HG03103 (cell line): ENCODE measurements around the gene TECRL.

Experiments
- ATAC-seq: cut with Tn5 transposase; IDR thresholded peaks from one replicate; pipeline ENCODE4 v1.9.1; 2021; ENCODE audit warnings: low read depth; ENCODE audit not compliant: unreplicated experiment

The TECRL gene

DNA sequence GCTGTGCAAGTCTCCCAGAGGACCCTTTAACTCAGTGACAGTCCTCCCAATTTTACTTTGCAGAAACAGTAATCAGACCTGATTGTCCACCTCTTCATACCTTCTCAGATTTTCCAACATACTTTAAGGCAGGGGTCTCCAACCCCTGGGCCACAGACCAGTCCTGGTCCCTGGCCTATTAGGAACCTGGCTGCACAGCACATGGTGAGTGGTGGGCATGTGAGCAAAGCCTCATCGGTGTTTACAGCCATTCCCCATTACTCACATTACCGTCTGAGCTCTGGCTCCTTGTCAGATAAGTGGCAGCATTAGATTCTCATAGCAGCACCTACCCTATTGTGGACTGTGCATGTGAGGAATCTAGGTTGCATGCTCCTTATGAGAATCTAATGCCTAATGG, 74.3 kb downstream of the TECRL start:
- no peak for ATAC-seq

DNA sequence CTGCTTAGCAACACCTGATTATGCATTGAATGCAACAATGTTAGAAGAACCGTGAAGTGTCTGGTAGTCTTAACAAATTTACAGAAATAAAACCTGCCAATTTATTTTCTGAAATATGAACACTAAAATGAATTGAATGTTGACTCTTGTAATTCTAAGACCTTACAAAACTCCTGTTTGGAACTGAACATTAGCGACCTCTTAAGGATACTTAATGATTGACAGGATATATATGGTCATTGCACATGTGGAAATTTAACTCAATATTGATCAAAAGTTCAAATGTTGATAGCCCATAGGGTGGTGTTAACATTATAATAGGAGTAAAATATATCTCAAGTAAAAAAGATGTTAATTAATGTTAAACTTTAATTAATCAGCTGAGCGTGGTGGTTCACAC, 79.1 kb downstream of the TECRL start:
- ATAC-seq = no peak

DNA sequence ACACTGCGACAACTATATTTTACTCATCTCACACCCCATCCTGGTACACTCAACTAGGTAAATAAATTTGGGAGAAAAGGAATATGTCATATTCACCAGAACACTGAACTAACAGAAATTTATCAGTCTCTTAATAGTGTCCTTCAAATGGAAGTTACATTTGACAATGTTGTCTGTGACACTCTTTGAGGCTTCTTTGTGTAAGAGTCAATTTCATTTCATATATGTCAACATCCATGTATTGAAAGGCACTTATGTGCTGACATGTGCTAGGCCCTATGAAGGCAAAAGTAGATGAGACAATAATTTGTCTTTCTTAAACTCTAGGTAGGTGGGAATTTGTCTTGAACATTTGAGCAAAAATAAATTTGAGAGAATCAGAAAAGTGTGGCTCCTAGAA, 82.0 kb downstream of the TECRL start:
- no peak for ATAC-seq

DNA sequence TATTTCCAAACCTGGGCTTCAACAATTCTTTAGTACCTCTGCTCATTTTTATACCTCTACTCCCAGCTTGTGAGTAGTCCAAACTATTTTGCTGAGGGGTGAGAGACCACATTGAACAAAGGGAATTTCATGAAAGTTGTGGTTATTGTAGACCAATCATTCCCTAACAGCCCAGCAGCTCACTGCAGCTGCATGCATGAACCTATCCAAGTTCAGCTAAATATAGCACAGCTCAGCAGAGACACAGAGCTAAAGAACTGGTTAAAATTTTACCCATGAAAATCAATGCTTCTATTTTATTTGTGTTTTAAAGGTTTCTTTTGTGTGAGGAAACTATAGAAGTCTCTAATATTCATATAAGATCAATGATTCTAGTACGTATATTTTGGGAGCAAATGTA, 82.7 kb downstream of the TECRL start:
- no peak for ATAC-seq

DNA sequence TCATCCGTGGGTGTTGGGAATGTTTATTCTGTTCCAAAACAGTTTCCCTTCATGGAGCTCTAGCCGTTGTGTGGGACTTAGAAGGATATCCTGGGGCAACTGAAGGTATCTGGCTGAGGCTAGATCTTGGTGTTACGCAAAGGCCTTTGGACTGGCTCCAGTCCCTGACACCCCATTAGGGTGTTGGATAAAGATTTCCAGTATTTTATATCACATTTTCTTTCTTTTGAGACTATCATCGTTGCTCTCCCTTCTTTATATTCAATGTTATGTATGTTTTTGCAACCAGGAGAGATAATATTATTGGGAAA, 103.0 kb downstream of the TECRL start:
- ATAC-seq = no peak

DNA sequence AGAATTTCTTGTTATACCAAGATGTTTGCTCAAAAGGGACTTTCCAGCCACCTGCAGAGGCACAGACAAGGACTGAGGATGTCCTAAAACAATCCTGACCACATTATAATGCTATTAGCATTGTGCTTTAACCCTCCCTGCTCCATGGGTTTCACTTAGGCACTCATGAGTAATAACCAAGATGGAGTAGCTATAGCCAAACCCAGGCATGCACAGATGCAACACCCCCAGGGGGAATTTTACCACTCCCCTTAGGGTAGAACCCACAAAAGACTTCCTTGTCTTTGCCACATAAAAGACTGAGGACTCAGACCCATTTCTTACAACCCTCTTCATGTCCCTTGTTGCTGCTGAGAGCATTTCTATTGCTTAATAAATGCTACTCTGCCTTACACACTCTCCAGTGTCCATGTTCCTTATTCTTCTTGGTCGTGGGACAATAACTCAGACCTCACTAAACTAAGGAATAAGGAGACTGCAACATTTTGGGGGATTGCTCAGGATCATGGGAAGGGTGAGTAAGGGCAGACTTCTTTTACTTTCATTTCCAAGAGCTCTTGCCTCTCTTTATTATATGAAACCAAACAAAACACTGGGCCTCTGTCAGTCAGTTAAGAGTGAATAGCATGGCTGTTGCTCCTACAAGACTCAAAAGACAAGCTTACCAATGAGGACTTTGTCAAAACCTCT, 103.5 kb downstream of the TECRL start:
- ATAC-seq = no peak

DNA sequence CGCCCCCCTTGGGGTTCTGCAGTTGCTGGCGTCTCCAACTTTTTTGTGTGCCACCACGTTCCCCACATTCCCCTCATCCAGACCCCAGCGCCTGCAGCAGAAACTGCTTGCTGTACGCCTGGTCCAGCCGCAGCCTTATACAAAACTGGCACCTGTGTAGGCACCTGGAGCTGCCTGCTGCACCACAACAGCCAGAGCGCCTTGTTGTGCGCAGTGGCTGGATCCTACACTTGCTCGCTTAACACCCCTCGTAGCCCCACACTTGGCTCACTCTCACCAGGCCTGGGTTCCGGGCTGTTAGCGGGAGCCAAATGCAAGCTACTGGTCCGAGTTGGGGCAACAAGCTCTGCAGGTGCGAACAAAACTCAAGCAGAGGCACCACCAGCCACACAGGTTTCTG, 136.8 kb downstream of the TECRL start:
- ATAC-seq = no peak

DNA sequence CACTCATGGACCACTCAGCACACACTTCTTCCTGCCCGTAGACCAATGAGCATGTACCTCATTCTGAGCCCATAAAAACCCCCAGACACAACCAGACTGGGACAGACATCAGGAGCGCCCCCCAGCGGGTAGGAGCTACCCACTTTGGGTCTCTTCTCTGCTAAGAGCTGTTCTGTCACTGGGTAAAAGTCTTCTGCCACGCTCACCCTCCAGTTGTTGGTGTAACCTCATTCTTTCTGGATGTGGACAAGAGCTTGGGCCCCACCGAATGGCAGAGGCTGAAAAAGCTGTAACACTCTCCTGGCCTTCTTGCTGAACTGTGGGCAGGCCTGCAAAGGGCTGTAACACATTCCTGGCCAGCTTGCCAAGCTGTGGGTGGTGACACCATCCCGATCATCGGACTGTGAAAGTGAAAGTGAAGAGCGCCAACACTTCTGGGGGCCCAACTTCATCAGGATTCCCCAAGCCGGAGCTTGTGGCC, 137.6 kb downstream of the TECRL start:
- ATAC-seq = no peak

DNA sequence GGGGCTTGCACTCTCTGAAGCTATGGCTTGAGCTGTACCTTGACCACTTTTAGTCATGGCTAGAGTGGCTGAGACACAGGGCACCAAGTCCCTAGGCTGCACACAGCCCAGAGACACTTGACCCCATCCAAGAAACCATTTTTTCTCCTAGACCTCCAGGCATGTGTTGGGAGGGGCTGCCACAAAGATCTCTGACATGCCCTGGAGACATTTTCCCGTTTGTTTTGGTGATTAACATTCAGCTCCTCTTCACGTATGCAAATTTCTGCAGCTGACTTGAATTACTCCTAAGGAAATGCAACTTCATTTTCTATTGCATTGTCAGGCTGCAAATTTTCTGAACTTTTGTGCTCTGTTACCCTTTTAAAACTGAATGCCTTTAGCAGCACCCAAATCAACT, 142.6 kb downstream of the TECRL start:
- no peak for ATAC-seq

DNA sequence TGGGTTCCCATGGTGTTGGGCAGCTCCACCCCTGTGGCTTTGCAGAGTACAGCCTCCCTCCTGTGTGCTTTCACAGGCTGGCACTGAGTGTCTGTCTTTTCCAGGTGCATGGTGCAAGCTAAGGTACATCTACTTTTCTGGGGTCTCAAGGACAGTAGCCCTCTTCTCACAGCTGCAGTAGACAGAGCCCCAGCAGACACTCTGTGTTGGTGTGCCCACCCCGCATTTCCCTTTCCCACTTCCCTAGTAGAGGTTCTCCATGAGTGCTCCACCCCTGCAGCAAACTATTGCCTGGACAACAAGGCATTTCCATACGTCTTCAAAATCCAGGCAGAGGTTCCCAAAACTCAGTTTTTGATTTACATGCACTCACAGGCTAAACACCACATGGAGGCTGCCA, 143.0 kb downstream of the TECRL start:
- ATAC-seq = no peak

DNA sequence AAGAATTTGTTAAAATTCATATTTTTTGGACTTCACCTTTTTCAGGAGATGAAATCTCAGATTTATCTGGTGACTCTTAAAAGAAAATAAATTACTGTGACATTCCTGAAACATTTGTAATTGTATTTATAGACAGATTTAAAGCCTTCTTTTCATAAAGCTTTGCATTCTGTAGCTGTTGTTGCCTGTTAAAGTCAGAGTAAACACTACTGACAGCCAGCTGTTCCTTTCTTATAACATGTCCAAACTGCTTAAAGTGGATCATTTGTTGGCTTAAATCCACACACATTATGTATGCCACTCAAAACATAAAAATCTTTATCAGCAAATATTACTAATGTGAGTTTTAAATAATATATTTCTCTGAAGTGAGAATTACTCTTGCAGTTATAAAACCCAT, 157.5 kb downstream of the TECRL start:
- ATAC-seq = no peak

DNA sequence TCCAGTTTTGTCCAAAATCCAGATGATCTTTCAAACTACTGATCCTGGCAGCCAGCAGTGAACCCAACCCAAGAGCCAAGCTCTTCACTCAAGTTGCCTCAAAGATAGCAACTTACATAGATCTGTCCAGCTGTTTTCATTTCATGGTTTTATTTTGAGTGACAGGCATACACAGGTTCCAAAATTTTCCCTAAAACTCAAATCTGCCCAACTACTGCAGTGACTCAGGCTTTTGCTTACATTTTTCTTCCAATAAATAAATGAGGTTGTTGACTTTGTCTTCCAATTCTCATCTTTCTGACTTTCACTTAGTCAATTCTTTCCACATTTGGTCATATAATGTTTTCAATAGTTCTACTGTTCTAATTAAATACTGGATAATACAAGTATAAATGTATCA, 158.8 kb downstream of the TECRL start:
- no peak for ATAC-seq

DNA sequence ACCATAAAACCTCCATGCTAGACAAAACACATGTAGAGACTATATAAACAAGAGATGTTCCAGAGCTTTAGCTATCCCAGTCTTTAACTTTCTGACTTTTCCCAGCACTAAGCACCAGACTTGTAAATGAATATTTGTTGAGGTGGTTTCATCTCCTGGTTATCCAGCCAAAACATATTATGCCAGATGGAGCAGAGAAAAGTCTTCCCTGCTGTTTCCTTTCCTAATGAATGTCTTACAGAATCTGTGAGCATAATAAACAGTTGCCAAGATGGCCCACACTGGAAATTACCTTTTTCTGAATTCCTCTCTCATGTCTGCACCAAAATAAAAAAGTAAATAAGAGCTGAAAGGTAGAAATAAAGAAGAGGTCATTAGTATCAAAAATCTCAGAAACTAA, 159.2 kb downstream of the TECRL start:
- no peak for ATAC-seq

DNA sequence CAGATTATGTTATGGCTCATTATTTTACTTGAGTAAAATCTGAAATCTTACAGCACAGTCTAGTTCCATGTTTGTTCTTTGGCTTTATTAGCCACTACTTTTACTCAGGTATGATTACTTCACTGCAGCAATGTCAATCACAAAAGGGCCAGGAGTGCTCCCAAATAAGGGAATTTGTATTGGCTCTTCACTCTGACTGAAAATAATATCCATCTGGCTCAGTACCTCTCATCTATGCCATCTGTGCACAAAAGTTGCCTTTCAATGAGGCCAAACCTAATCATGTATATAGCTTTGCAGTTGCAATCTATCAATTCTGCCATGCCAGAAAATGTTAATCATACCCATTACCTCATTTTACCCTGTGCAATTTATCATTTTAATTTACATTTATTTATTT, 161.1 kb downstream of the TECRL start:
- no peak for ATAC-seq

DNA sequence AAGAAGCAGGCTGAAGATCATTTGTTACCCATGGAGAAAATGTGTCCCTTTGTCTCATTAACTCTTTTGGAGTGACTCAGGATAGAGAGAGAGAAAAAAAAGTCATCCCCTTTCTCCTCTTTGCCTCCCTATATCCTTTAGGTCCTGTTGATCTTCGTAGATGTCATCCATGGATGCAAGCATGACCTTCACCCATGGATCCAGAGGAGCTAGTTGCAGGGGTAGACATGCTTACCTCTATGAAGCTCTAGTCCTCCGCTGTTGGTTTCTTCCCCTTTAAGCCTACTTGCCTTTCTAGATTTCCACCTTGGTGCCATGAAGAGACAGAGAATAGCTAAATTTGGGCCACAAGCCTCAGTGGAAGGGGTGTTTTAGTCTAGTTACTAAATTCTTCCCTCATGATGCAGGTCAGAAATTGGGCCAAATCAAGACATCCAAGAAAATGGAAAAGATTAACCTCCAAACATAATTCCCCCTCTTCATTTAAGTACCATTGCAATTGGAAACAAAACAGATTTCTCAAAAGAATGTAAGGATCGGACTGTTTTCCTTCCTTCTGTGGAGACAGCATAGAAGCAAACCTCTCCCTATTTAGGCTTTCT, 178.4 kb downstream of the TECRL start:
- no peak for ATAC-seq
